Stimulated activated CD4-positive, alpha-beta T cell treated with anti-CD3 and anti-CD28 coated beads, Interleukin-4, amount 100 ng/mL, for 24 hours (primary cell): ENCODE measurements around the gene PLEKHA6.
"Not testable (repeated sequence)": the region's sequence is repeated elsewhere in the genome, so short reads cannot be mapped to it uniquely, and the experiment has no call there.

Experiments
- DNase-seq: peaks from one replicate; pipeline ENCODE4 v3.0.0-alpha.2; 2020

PLEKHA6 gene

DNA sequence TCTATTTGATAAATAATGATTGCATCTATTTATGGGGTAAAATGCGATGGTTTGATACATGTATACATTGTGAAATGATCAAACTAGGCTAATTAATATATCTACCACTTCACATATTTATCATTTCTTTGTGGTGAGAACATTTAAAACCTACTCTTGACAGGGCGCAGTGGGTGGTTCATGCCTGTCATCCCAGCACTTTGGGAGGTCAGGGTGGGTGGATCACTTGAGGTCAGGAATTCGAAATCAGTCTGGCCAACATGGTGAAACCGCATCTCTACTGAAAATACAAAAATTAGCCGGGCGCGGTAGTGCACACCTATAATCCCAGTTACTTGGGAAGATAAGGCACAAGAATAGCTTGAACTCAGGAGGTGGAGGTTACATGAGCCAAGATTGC, 25.3 kb downstream of the PLEKHA6 start:
- no peak for DNase-seq

DNA sequence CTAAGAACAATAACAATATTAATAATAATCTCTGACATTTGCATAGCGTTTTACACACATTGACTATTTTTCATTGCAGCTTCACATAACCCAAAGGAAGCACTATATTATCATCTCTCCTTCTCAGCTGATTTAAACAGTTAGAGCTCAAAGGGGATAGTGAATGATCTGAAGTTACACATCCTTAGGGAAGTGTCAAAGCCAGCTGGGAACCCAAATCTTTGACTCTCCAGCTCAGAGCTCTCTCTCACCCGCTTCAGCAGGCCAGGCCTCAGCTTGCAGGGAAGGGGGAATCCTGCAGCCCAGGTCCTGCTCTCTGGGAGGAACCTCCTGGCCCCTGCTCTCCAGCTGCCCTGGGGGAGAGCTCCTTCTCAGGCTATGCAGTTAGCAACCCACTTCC, 26.3 kb downstream of the PLEKHA6 start:
- no peak for DNase-seq

DNA sequence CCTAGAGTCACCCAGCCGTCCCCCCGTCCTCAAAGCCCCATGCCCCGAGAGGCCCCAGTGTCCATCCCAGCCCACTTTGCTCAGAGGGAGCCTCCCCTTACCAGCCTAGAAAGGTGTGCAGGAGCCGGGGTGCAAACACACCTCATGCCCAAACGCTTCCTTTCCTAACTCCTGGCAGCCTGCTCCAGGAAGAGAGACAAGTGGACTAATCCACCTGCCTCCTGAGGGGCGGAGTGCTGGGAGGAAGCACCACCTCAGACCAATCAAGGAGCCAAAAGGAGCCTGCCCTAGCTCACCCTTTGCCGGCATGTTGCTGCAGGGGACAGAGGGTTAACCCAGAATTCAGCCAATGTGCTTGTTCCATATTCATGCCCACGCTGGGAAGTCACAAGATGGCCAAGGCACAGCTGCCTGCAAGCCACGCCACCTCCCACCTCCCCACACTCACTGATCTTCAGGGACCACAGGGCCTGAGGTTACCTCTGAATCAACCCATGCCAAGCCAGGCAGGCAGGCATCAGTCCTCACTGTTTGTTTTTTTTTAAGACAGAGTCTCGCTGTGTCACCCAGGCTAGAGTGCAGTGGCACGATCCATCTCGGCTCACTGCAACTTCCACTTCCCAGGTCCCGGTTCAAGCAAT, 27.8 kb downstream of the PLEKHA6 start:
- no peak for DNase-seq

DNA sequence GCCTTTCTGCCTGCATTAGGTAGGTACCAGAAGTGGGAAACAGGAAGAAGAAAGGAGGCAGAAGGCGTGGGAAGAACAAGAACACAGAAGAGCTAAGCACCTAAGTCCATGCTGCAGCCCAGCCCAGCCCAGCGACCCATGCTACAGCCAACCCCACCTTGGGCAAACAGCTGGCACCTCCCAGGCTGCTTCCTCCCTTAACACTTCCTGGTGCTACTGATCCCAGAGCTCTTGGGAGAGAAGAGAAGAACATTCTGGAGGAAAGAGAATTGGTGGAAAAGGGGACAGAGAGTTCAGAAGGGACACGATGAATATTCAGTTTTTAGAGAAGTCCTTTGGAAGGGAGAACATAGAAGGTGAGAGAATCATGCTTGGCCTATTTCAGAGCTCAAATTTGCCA, 28.5 kb downstream of the PLEKHA6 start:
- no peak for DNase-seq

DNA sequence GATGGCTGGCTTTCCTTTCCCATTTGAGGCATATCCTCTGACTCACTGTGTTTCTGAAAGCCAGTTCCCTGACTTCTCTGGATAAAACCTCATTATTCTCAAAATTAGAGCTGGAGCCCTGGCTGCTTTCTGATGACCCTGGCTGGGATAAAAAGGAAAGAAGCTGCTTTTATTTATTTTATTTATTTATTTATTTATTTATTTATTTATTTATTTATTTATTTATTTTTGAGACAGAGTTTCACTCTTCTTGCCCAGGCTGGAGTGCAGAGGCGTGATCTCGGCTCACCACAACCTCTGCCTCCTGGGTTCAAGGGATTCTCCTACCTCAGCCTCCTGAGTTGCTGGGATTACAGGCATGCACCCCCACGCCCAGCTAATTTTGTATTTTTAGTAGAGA, 31.9 kb downstream of the PLEKHA6 start:
- not testable (repeated sequence) for DNase-seq

DNA sequence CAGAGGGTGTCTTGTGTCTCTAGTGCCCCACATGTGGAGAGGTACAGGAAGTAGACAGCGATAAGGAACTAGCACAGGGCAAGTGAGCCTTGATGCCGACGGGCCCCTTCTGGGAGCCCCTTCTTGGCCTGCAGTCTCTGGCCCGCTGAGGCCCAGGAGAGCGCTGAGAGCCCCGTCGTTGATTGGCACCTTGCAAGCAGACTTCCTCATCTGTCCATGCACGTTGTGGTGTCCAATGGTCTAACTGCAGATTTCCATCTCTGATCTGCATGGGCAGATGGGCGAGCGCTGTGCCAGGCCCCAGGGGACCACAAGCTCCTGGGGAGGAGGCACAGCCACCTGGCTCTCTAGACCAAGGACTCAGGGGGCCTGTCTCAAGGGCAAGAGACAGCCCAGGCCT, 32.4 kb downstream of the PLEKHA6 start:
- DNase-seq = no peak

DNA sequence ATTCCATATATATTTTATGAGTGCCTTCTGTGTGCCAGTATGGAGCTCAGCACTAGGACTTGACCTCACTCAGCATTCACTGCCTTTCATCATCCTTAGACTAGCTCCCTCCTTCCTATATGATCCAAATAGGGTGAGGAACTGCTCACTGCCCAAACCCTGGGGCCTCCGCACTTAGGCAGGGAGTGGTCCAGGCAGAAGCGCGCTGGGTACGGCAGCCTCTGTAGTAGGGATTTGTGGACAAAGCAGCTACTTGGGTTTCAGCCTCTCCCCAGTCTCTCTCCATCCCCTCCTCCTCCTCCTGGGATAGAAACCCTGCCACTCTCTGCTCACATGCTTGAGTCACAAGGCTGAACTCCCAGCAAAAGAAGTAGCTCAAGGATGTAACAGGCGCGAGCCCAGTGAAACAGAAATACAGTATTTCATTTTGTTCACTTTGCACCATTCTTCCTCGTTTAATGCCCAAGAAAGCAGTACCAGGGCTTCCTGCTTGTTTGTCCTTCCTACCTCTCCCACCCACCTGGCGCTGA, 32.9 kb downstream of the PLEKHA6 start:
- no peak for DNase-seq

DNA sequence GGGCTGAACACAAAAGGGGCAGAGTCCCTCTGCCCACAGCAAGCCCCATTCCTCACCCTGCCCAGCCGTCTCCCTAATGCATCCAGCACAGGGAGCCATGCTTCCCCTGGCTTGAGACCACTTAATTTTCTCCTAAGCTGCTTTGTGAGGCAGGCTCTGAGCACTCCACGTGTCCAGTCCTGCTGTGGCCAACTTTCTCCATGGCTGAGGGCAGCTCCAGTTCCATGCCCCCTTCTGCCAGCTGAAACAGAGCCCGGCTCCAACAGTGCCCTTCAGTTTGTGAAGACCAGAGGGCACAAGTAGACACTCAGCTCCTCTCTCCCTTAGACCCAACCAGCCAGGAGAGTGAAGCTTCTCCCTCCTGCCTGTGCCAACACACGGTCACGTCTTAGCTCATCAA, 33.8 kb downstream of the PLEKHA6 start:
- no peak for DNase-seq

DNA sequence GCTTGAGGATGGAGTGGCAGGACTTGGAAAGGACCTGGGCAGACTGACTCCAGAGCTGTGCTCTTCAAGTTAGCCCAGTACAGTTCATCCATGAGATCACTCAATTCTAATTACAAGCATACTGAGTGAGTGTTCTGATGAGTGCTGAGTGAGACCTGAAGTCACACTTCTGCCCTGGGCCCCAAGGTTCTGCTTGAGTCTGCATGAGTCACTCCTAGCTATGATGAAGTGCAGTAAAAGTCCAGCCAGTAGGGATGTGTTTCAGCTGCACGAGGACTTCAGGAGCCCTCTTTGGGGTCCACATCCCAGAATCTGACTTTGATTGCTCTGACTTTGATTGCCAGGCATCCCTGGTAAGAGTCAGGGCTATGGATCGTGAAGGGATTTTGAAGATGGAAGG, 35.8 kb downstream of the PLEKHA6 start:
- peak; percentile 52 for DNase-seq

DNA sequence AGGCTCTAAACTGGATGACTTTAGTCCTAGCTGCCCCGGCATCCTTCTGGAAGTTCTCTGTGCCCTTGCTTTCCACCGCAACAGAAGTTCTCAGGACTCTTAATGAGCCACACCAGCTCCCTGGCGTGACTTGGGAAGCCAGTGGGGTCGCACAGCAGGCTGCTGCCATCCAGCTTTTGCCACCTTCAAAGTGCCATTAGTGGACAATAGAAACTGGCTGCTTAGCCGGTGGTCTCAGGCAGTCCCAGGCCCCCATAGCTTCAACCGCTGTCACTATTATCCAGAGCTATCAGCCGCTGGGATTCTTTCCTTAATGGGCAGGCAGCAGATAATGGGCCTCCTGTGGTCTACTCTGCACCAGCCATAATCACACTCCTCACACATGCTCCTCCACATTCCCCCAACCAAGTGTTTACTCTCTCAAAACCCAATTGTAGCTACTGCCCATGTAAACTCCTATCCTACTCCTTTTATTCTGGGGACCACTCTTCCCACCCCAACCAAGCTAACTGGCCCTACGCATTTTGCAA, 37.3 kb downstream of the PLEKHA6 start:
- DNase-seq = no peak

DNA sequence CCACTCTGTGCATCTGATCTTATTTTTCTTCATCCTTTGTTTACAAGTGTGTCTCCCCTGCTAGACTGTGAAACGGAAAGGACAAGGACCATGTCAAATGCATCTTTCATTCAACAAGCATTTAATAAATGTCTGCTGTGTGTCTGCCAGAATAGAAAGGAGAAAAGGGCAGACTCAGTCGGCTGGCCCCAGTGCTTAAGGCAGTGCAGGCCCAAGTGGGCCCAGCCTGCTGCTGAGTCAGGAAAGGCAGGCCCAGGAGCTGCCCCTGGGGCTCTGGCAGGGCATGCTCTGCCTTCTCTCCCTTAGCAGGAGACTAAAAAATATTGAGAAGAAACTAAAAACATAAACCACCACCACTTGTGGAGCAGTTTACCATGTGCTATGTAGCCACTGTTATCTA, 38.1 kb downstream of the PLEKHA6 start:
- no peak for DNase-seq

DNA sequence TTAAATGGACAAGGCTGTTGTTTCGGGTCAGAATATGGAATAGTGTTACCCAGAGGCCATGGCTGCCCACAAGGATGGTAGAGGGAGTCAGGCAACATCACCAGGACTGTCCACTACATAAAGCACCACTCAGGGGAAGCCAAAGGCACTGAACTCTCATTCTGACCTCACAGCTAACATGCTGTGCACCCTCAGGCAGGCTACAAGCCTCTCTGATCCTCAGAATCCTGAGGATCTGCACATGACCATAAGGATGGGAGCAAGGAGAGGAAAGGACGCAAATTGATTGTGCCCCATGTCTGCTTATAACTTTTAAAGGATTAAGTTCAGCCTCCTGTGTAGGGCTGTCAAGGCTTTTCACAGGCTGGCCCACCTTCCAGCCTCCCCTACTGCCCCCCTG, 38.7 kb downstream of the PLEKHA6 start:
- no peak for DNase-seq

DNA sequence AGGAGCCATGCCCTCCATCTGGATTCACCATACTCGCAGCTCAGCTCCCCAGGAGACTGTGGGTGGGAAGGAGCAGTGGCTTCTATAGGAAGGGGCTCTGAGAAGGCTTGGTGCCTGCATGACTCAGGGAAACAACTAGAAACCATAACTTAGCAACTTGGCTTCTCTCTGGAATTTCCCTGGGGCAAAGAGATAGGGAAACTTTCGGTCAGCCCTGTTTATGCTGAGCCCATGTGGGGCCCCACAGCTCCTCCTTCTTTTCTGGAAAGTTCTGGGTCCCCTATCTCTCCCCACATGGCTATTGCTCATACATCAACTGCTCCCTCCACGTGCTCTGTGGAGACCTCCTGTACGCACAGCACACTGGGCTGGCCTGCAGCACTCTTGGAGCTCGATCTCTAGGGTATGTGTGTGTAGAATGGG, 39.3 kb downstream of the PLEKHA6 start:
- DNase-seq = peak; percentile 7

DNA sequence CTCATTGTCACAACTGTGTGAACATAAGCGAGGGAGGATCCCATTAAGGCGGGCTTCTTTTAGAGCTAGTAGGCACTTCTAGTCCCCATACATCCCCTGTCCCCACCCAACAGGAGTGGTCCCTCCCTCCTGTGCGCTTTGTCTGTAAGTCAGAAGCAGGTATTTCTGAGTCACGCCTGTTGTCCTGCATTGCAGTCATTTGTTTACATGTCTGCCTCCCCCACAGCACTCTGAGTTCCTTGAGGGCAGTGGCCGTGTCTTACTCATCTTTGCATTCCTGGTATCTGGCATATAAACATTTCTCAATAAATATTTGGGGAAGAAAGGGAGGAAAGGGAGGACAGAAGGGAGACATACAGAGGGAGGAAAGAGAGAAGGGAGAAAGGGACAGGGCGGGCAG, 40.3 kb downstream of the PLEKHA6 start:
- no peak for DNase-seq

DNA sequence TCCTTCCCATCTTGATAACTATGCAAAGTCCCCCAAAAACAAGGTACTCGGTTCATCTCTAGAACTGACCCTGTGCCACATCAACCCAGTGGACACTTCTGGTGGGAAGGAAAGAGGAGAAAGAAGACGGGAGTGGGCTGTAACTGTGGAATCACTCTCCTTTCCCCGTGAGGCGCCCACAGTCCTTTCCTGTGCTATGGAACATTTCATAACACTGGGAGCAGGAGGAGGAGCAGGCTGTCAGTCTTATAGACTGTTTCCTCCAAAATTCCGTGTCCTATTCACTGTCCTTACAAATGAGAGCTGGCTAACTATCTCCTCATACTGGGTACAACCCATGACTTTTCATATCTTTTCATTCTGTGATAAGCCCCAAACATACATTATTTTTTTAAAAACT, 40.7 kb downstream of the PLEKHA6 start:
- DNase-seq = no peak

DNA sequence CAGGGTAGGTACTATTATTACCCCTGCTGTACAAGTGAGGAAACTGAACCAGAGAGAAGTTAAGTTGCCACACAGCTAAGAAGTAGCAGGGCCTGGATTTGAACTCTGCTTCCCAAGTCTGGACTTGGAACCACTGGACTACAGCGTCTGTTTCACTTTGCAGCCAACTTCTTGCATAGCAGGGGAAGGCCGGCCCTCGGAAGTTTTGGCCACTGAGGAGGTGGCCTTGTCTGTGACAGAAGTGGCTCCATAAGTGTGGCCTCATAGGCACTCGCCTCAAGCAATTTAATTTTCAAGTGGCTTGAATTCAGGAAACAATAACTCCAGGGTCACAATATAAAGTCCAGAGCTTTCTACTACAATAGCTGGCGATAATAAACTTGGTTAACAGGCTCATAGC, 41.4 kb downstream of the PLEKHA6 start:
- no peak for DNase-seq

DNA sequence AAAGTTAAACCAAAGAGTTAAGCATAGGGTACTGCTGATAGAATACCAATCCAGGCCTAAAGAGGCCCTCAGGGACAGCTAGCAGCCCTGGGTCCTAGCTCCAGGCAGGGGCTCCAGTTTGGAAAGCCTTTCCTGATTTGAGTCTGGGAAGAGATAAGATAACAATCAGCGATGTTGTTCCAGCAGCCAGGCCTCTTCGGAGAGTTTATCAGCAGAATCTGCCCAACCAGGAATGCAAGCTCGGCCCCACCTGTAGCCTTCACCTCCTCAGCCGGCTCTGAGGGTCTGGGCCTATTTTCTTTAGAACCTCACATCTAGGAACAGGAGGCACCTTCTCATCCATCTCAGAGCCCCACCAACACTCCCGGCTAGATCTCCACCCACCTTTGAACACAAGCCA, 42.6 kb downstream of the PLEKHA6 start:
- DNase-seq = no peak

DNA sequence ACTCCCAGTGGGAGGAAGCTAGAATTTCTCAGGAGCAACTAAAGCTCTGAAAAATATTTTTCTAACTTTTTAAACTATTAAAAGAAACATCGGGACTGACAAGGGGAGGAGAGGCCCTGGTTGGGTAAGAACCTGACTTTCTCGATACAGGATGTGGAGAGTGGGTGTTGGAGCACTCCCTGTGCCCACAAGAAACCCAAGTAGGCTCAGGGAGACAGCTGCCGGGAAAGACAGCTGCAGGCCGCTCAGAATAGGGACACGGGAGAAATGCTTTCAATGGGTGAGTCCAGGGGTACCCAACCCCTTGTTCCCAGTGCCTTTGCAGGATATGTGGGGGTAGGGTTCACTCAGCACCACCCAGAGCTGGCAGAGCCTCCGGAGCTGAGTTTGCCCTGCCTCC, 43.6 kb downstream of the PLEKHA6 start:
- no peak for DNase-seq

DNA sequence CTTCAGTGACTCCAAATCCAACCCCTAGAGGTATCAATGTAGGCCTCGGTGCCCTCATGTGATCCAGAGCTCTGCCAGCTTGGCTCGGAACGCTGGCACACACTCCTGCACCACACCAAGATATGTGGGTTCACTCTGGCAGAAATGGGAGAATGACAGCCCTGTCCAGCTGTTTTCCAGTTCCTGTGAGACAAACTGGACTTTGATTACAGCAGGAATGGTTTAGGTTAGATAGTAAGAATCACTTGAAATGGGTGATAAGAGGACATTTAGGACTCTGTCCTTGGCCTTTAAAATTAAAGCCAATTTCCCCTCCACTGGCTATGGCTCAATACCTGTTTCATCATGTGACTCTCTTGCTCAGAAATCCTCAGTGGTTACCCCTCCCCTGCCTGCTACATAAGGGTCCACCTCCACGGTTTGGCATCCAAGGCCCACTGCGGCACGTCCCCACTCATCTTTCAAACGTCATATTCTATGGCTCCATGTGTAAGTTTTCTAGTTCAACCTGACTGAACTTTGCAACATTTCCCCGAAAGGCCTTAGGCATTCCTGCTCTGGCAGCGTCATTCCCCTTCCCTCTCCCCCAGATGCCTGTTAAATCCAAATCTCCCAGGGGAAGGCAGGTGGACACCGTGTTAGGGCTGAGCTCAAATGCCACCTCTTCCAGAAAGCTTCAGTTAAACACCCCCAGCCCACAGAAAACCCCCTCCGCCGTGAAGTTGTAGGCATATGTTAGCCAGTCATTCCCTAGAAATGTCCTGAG, 44.7 kb downstream of the PLEKHA6 start:
- DNase-seq = no peak

DNA sequence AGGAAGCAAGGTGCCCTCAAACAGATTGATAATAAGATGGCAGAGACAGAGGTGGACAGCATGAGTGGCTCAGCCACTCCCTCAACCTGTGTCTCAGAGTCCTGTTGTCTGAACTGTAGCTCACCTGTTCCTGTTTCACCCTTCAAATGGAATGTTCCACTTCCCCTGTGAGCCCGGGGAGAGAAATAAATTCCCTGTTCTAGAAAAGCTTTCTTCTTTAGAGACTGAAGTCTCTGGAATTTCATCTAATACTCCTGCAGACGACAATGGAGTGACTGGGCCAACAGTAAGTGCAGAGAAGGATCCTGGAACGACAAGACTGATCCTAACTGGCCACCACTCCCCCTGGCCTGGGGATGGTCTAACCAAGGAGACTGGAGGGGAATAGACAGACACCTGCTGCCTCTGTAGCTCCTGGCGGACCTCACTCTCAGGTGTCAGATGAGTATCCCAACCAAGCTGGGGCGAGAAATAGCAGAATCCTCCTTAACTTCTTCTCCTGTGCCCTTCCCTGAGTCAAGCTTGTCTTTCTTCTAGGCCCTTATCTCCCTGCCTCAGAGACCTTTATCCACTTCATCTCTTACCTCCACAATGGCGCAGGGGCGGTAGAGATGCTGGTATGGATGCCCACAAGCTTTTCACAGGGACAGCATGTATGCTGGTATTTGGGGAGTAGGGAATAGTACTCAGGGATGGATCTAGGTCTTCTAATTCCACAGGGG, 45.4 kb downstream of the PLEKHA6 start:
- DNase-seq = no peak

DNA sequence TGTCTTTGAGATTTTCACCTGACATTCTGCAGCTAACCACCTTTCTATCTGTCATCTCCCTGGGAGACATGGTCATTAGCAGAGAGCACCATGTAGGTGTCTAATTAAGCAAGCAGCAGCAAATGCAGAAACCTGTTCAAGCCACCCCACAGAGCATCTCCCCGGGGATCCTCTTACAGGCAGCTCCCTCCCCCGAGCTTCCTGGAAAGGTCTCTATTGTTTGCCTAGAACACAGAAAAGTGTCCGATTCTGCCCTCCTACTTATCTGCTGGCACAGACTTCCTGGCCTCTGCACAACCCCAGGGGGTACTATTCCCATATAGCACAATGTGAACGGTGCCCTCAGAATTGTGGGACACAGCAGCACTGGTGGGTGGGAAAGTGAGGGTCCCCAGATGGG, 46.1 kb downstream of the PLEKHA6 start:
- no peak for DNase-seq

DNA sequence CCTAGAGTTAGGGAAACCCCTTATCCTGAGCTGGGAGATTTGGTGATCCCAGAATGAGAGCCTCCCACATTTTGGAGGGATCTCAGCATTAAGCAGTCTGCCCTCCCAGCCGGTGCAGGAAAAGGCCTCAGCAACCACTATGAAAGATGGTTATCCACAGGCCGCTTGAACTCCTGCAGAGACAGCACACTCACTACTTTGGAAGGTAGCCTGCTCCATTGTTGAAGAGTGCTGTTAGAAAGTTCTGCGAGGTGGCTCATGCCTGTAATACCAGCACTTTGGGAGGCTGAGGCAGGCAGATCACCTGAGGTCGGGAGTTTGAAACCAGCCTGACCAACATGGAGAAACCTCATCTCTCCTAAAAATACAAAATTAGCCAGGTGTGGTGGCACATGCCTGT, 48.8 kb downstream of the PLEKHA6 start:
- DNase-seq = not testable (repeated sequence)

DNA sequence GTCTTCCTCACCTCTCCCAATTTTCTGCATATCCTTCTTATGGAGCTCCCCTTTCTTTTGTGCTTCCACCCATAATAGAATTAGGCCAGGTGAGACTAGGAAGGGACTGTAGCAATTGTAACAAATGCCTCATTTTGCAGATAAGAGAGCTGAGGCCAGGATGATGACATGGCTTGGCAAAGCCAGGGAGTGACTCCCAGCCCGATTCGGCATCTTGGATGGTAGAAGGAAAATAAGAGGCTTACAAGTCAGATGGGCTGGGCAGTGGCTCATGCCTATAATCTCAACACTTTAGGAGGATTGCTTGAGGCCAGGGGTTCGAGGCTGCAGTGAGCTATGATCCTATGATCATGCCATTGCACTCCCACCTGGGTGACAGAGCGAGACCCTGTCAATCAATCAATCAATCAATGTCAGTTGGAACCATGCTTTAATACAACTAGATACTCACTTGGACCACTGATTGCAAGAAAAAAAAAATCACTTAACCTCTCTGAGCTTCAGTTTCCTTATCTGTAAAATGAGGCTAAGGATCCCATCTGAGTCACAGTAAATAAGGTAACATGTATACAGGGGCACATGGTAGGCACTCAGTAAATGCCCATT, 51.6 kb downstream of the PLEKHA6 start:
- DNase-seq = no peak
